GM20000 (cell line): ENCODE results near the gene KIF4B.
A peak's percentile ranks its signal among the peaks of the same experiment; 100 is the strongest.

Experiments used
- DNase-seq: peaks from one replicate; pipeline ENCODE4 v3.0.0; 2012; ENCODE audit warnings: low spot score
- CTCF ChIP-seq: IDR thresholded peaks from 2 replicates; pipeline ENCODE4 v1.5.1; 2012; ENCODE audit warnings: mild to moderate bottlenecking, control low read depth; ENCODE audit errors: extremely low read depth, missing control alignments

Gene KIF4B

GRCh38 chr5:155015239-155015638, 1.7 kb downstream of the KIF4B start:
- no peak for TF ChIP-seq CTCF

GRCh38 chr5:155017610-155018009, 4.1 kb downstream of the KIF4B start:
- peak; percentile 72 for DNase-seq
- TF ChIP-seq CTCF, result no peak

More at GRCh38 chr5:155015239-155015638, 1.7 kb downstream of the KIF4B start:
- DNase-seq, result no peak

GRCh38 chr5:155019601-155020226, 6.2 kb downstream of the KIF4B start:
- DNase-seq, result no peak
- TF ChIP-seq CTCF, result no peak

GRCh38 chr5:155021842-155022241, 8.3 kb downstream of the KIF4B start:
- DNase-seq, result no peak
- TF ChIP-seq CTCF, result no peak

GRCh38 chr5:155023320-155023719, 9.8 kb downstream of the KIF4B start:
- no peak for TF ChIP-seq CTCF

GRCh38 chr5:155024015-155024414, 10.5 kb downstream of the KIF4B start:
- TF ChIP-seq CTCF, result no peak
- DNase-seq, result no peak

More at GRCh38 chr5:155023320-155023719, 9.8 kb downstream of the KIF4B start:
- DNase-seq, result no peak

GRCh38 chr5:155025895-155026294, 12.3 kb downstream of the KIF4B start:
- TF ChIP-seq CTCF, result no peak
- DNase-seq, result no peak
